Psoas muscle (tissue), 8 donors: ENCODE data around the gene JAKMIP1. TPM values are rescaled to one million over a fixed set of nuclear protein-coding genes. Genes with fewer than 3 reads are reported as not detected.

Experiments
- ATAC-seq, 4 donors: fragments of 200-7000 bp; cut with Tn5 transposase; one replicate each; pipeline ENCODE4 v1.9.1; 2020; ENCODE audit warnings: moderate library complexity in 3 of 4, mild to moderate bottlenecking in 2 of 4
- DNase-seq, 2 donors: peaks; one replicate each; pipeline ENCODE4 v3.0.0-alpha.2; 2020
- H3K27ac ChIP-seq: fragments of 200-600 bp; one replicate; pipeline ENCODE4 v1.8.0; 2022
- H3K27me3 ChIP-seq, 3 donors: fragments of 200-600 bp in 1 of 3; one replicate each; pipeline versions ENCODE4 v1.6.1 to v1.8.0; 2013 to 2022; ENCODE audit warnings: low read length in 2 of 3, mild to moderate bottlenecking in 2 of 3, moderate library complexity in 1 of 3; ENCODE audit not compliant: insufficient read depth in 3 of 3
- H3K36me3 ChIP-seq, 2 donors: fragments of 200-600 bp in 1 of 2; one replicate each; pipeline versions ENCODE4 v1.6.1 to v1.8.0; 2013 to 2022; ENCODE audit warnings: low read depth in 1 of 2, mild to moderate bottlenecking in 1 of 2, moderate library complexity in 1 of 2; ENCODE audit not compliant: insufficient read depth in 1 of 2
- H3K4me1 ChIP-seq: fragments of 200-600 bp; one replicate; pipeline ENCODE4 v1.8.0; 2022
- H3K4me3 ChIP-seq: fragments of 200-600 bp; one replicate; pipeline ENCODE4 v1.8.0; 2022; ENCODE audit warnings: mild to moderate bottlenecking
- H3K9me3 ChIP-seq: fragments of 200-600 bp; one replicate; pipeline ENCODE4 v1.8.0; 2022
- WGBS, 3 donors: extraction: QIAGEN DNeasy Blood & Tissue Kit; methylation state at CpG; one replicate each; pipeline versions ENCODE4 v1.1.6 to v1.1.7; 2013; 5-methylcytosine and 5-hydroxymethylcytosine counted together
- intact Hi-C, 2 donors: fragments of 100-400 bp; cut with DNase I; formaldehyde crosslinking; loops; one replicate each; pipeline versions ENCODE4 v1.11.0 to v1.14.2; 2022
- long read RNA-seq, 2 donors: library from polyadenylated mRNA; unstranded; transcript quantifications; one replicate each; pipeline ENCODE4 v2.0.0, GENCODE V29; 2021
- polyA plus RNA-seq, 3 donors: library from polyadenylated mRNA; stranded (reverse); fragments of 200-250 nt; gene quantifications; one replicate each; pipeline ENCODE4 v1.2.3, GENCODE V29; 2013
- total RNA-seq, 4 donors: library from RNA; stranded (reverse); fragmentation: NEBNext Ultra II Directional in 2 of 4; extraction: Animal tissue kit (Norgen Biotek cat#: 25700) in 2 of 4; gene quantifications; one replicate each; pipeline versions ENCODE4 v1.2.1 to v1.2.4, GENCODE V29; 2021 to 2023
- TF ChIP-seq, protein P1 (sequence below): fragments of 200-600 bp; IDR thresholded peaks from one replicate; pipeline ENCODE4 v1.8.0; 2022; ENCODE audit warnings: antibody characterized with exemption
- donor health status: healthy with polysubstance abuse.
- donor health status: DM: no; HTN: no; CAD: no; lungs with moderate emphysema.
- donor health status: Bipolar disorder and iron deficiency.
- donor health status: healthy.
- donor health status: DM: yes; HTN: yes; CAD: no.
- donor health status: DM: no; HTN: no; CAD: no.
- donor health status: DM: no; HTN: no; CAD: no.
- donor health status: DM: yes; HTN: yes; CAD: no.

JAKMIP1 gene
- total RNA-seq (not detected), polyA plus RNA-seq (under 1 TPM in 1 of 3 donors, not detected in 2; 0.04 TPM)
- long read RNA-seq, donor 1, result 0 reads
- long read RNA-seq, donor 2, result 0 reads

DNA sequence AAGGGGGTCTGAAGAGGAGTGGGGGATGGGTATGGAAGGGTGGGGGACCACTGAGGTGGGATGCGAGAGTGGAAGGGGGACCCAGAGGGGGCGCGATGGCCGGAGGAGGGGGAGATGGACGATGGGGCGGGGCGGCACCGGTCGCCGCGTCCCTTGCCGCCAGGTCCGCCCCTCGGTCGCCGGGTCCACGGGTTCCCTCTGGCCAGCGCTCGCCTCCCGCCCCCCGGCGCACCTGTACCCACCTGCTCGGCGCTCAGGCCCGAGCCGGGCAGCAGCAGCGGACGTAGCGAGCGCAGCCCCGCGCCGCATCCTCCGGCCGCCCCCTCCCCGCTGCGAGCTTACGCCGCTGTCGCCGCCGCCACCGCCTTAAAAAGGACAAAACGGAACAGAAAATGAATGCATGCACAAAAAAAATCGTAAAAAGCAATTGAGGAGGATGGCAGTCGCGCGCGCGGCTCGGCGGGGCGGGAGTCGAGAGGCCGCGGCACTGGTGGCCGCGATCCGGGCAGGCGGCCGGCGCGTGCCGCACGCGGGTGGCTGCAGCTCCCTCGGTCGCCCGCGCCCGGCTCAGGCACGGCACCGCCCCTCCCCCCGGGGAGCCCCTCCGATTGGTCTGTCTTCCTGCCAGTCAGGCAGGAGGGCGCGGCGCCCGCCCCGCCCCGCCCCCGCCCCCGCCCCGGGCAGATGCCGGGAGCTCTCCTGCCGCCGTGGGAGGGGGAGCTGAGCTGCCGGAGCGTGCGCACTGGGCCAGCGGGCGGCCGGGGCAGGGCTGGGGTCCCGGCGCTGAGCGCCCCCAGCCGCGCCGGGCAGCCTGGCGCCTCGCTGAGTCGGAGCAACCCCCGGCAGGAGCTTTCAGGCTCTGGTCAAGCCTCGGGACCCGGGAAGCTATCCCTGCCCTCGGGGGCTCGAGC is at the start of gene JAKMIP1:
JAKMIP1 (minus strand) TSS at position 539 of the 911 bp plus-strand sequence. CDS start 87,699 bp downstream, outside the sequence.
- DNase-seq (peak; percentile 58 to 61), ATAC-seq (peak; percentile 30 to 70 (median 48))
- Histone ChIP-seq H3K4me1 (no peaks in the 10 kb centered on the region), H3K36me3 (no peaks in the 10 kb centered on the region), H3K4me3 (peak within 1 kb of the TSS; percentile 54), H3K9me3 (no peaks in the 10 kb centered on the region), H3K27me3 (peaks cover 0 to 74% (median 24%) of the 10 kb centered on the region in 3 donors), H3K27ac (no peak within 1 kb of the TSS)
- intact Hi-C loops, result no loop called here
- 1% methylated on average over 54 to 107 of the region's 107 CpGs for WGBS, 3 donors
- TF ChIP-seq, protein P1, sequence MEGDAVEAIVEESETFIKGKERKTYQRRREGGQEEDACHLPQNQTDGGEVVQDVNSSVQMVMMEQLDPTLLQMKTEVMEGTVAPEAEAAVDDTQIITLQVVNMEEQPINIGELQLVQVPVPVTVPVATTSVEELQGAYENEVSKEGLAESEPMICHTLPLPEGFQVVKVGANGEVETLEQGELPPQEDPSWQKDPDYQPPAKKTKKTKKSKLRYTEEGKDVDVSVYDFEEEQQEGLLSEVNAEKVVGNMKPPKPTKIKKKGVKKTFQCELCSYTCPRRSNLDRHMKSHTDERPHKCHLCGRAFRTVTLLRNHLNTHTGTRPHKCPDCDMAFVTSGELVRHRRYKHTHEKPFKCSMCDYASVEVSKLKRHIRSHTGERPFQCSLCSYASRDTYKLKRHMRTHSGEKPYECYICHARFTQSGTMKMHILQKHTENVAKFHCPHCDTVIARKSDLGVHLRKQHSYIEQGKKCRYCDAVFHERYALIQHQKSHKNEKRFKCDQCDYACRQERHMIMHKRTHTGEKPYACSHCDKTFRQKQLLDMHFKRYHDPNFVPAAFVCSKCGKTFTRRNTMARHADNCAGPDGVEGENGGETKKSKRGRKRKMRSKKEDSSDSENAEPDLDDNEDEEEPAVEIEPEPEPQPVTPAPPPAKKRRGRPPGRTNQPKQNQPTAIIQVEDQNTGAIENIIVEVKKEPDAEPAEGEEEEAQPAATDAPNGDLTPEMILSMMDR, result no peak

GRCh38 chr4:6248394-6248793 is 48.0 kb upstream of the JAKMIP1 start:
- TF ChIP-seq, protein P1, result no peak
- H3K27me3 ChIP-seq, result peaks cover 0 to 49% (median 13%) of the 10 kb centered on the region in 3 donors
- H3K4me1 ChIP-seq, result no peaks in the 10 kb centered on the region
- no peak overlapping the region for H3K27ac ChIP-seq
- DNase-seq (peak in 1 of 2 donors; percentile 19), ATAC-seq (no peak)
- no peaks in the 10 kb centered on the region for H3K36me3 ChIP-seq
- WGBS, 3 donors, result 65 to 68% (median 67%) methylated on average over 10 of the region's 10 CpGs
- intact Hi-C loops, result no loop called here
- no peak overlapping the region for H3K4me3 ChIP-seq
- H3K9me3 ChIP-seq, result no peaks in the 10 kb centered on the region

DNA sequence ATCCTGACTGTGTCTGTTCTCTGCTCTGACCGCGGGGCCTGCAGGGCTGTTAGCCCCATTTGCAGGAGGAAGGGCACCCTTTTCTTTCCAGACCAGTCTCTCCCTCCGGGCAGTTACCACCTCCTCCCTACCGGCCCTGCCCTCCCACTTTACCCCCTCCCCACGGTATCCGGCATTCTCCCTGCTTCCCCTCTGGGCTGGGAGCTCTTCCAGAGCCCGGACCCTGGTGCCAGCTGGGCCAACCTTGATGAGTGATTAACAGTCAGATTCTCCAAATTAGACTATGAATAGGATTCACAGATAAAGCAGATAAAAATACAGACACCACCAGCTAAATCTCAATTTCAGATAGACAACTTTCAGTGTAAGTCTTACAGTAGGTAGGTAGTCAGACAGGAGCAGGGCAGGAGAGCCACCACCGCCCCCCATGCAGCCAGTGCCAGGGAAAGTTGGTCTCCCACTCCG is 45.9 kb upstream of the JAKMIP1 start:
- Histone ChIP-seq H3K36me3 (no peaks in the 10 kb centered on the region), H3K27me3 (peaks cover 0 to 57% (median 16%) of the 10 kb centered on the region in 3 donors), H3K9me3 (no peaks in the 10 kb centered on the region), H3K4me3 (no peak overlapping the region), H3K27ac (no peak overlapping the region), H3K4me1 (no peaks in the 10 kb centered on the region)
- TF ChIP-seq, protein P1, result no peak
- WGBS, 3 donors, result 56 to 57% (median 56%) methylated on average over 9 of the region's 9 CpGs
- ATAC-seq, result no peak
- peak in 1 of 2 donors; percentile 24 for DNase-seq
- intact Hi-C loops, result no loop called here

- TF ChIP-seq, protein P1, result no peak
- intact Hi-C loops, result no loop called here
- Histone ChIP-seq H3K36me3 (no peaks in the 10 kb centered on the region), H3K27me3 (peaks cover 0 to 64% (median 16%) of the 10 kb centered on the region in 3 donors), H3K4me3 (peak overlapping the region; percentile 46), H3K4me1 (no peaks in the 10 kb centered on the region), H3K9me3 (no peaks in the 10 kb centered on the region), H3K27ac (no peak overlapping the region)
- DNase-seq, result peak in 1 of 2 donors; percentile 35
- no peak for ATAC-seq
- WGBS, 3 donors, result 9 to 13% (median 13%) methylated on average over 66 to 67 of the region's 67 CpGs
Measured at GRCh38 chr4:6245246-6246169, 45.2 kb upstream of the JAKMIP1 start.
